GM23338 (cell line): ENCODE results near the gene FGF1. TPM values are rescaled to one million over a fixed set of nuclear protein-coding genes. Genes with fewer than 3 reads are reported as not detected.
A peak's percentile ranks its signal among the peaks of the same experiment; 100 is the strongest.

Source experiments
- ATAC-seq: fragments of 200-7000 bp; cut with Tn5 transposase; 3 replicates; pipeline ENCODE4 v1.9.1; 2020
- DNase-seq: peaks from one replicate; pipeline ENCODE4 v3.0.0-alpha.2; 2015; ENCODE audit warnings: low spot score
- H2AFZ ChIP-seq: fragments of 200-600 bp; sonication (generic); 2 replicates; pipeline ENCODE4 v1.8.0; 2016; ENCODE audit warnings: antibody characterized with exemption, mild to moderate bottlenecking, moderate library complexity
- H3F3A ChIP-seq: fragments of 200-600 bp; sonication (generic); replicated peaks from 2 replicates; pipeline ENCODE4 v1.8.0; 2017; ENCODE audit warnings: antibody characterized with exemption, mixed run types, low read depth
- H3K27ac ChIP-seq: fragments of 200-600 bp; sonication (generic); 2 replicates; pipeline ENCODE4 v1.6.1; 2016; ENCODE audit warnings: low read depth
- H3K27me3 ChIP-seq: fragments of 200-600 bp; sonication (generic); 2 replicates; pipeline ENCODE4 v1.8.0; 2016; ENCODE audit warnings: mild to moderate bottlenecking, mixed run types, moderate library complexity; ENCODE audit not compliant: insufficient read depth
- H3K36me3 ChIP-seq: fragments of 200-600 bp; sonication (generic); 2 replicates; pipeline ENCODE4 v1.8.0; 2016; ENCODE audit warnings: mild to moderate bottlenecking; ENCODE audit not compliant: insufficient read depth
- H3K4me1 ChIP-seq: fragments of 200-600 bp; sonication (generic); 2 replicates; pipeline ENCODE4 v1.8.0; 2016; ENCODE audit warnings: mild to moderate bottlenecking, moderate library complexity; ENCODE audit not compliant: insufficient read depth
- H3K4me2 ChIP-seq: fragments of 200-600 bp; sonication (generic); 2 replicates; pipeline ENCODE4 v1.7.1; 2017; ENCODE audit warnings: mixed run types
- H3K4me3 ChIP-seq: fragments of 200-600 bp; sonication (generic); 2 replicates; pipeline ENCODE4 v1.6.1; 2016; ENCODE audit warnings: mixed run types
- H3K79me2 ChIP-seq: fragments of 200-600 bp; sonication (generic); replicated peaks from 2 replicates; pipeline ENCODE4 v1.8.0; 2017; ENCODE audit warnings: mild to moderate bottlenecking; ENCODE audit not compliant: insufficient read depth
- H3K9me2 ChIP-seq: fragments of 200-600 bp; sonication (generic); 2 replicates; pipeline ENCODE4 v1.8.0; 2017; ENCODE audit not compliant: insufficient read depth
- H4K20me1 ChIP-seq: fragments of 200-600 bp; sonication (generic); replicated peaks from 2 replicates; pipeline ENCODE4 v1.8.0; 2017; ENCODE audit warnings: mild to moderate bottlenecking; ENCODE audit not compliant: insufficient read depth
- H3K27ac Mint-ChIP-seq: 2 replicates; pipeline ENCODE4 v1.8.0; 2020; ENCODE audit warnings: inconsistent platforms, mild to moderate bottlenecking, moderate library complexity, mixed read lengths
- H3K27me3 Mint-ChIP-seq: 3 replicates; pipeline ENCODE4 v1.8.0; 2022; ENCODE audit warnings: low read depth, mild to moderate bottlenecking, moderate library complexity, mixed read lengths, inconsistent platforms; ENCODE audit not compliant: insufficient read depth, poor library complexity
- H3K36me3 Mint-ChIP-seq: 3 replicates; pipeline ENCODE4 v1.8.0; 2021; ENCODE audit warnings: low read depth, mild to moderate bottlenecking, inconsistent platforms, moderate library complexity, mixed read lengths
- H3K4me1 Mint-ChIP-seq: 3 replicates; pipeline ENCODE4 v1.8.0; 2020; ENCODE audit warnings: mild to moderate bottlenecking, inconsistent platforms, mixed read lengths
- H3K4me3 Mint-ChIP-seq: 3 replicates; pipeline ENCODE4 v1.8.0; 2021; ENCODE audit warnings: moderate library complexity, mild to moderate bottlenecking, inconsistent platforms, mixed read lengths
- H3K9me3 Mint-ChIP-seq: 3 replicates; pipeline ENCODE4 v1.8.0; 2020; ENCODE audit warnings: moderate library complexity, mild to moderate bottlenecking, inconsistent platforms, mixed read lengths
- CREB1 ChIP-seq: fragments of 250-450 bp; sonication (Bioruptor Pico); IDR thresholded peaks from 2 replicates; pipeline ENCODE4 v1.5.0; 2020; ENCODE audit warnings: low read depth, mild to moderate bottlenecking, moderate library complexity
- EZH2 ChIP-seq: fragments of 200-600 bp; sonication (generic); IDR thresholded peaks from one replicate; pipeline ENCODE4 v1.8.0; 2017; ENCODE audit warnings: antibody characterized with exemption, mild to moderate bottlenecking, low read depth; ENCODE audit not compliant: unreplicated experiment
- NANOG ChIP-seq: IDR thresholded peaks from 2 replicates; pipeline ENCODE4 v1.6.1; 2016; ENCODE audit warnings: antibody characterized with exemption, borderline replicate concordance
- STAT1 ChIP-seq: IDR thresholded peaks from one replicate; pipeline ENCODE4 v1.6.1; 2016; ENCODE audit warnings: antibody characterized with exemption; ENCODE audit not compliant: unreplicated experiment
- ZNF114 ChIP-seq: fragments of 250-450 bp; sonication (Bioruptor Pico); IDR thresholded peaks from 2 replicates; pipeline ENCODE4 v1.5.0; 2020; ENCODE audit warnings: mild to moderate bottlenecking, moderate library complexity
- polyA plus RNA-seq: library from polyadenylated mRNA; unstranded; fragments of >200 nt; fragmentation: Nextera tagmentation; extraction: Ambion mirVana; gene quantifications from 2 replicates; pipeline ENCODE4 v1.2.1, GENCODE V29; 2016
- total RNA-seq: library from RNA; depleted of rRNA; stranded (reverse); fragments of >200 nt; shearing (Covaris generic); gene quantifications from 2 replicates; pipeline ENCODE4 v1.2.3, GENCODE V29; 2014
- TF ChIP-seq, protein P1 (sequence below): IDR thresholded peaks from 2 replicates; pipeline ENCODE4 v1.6.1; 2016; ENCODE audit warnings: antibody characterized with exemption
- TF ChIP-seq, protein P2 (sequence below): fragments of 250-450 bp; sonication (Bioruptor Pico); IDR thresholded peaks from 2 replicates; pipeline ENCODE4 v1.5.0; 2020; ENCODE audit warnings: mild to moderate bottlenecking, moderate library complexity

The FGF1 gene
- total and polyA plus RNA-seq, 2 experiments from 2014 or later = 0.21 to 0.34 TPM

DNA sequence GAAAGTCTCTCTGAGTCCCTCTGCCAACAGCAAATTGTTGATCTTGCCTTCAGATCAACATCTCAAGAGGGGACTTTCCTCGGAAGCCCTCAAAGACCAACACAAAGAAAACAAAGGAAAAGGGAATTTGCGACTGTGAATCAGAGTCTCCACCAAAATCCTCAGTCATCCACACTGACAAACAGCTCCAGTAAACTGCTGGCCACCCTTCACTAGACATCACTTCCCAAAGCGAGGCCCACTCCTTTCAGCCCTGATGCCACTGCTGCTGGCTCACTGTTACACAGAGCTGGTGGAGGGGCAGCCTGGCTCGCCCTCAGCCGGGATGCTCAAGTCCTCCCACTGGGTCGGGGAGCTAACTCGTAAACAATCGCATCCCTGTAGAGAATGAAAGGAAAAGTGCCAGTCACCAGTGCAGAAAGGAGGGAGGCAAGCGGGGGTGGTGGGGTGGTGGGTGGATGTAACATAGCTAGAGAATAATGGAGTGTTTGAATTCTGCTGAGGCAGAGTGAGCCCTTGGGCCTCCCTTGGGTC lies 1.3 kb downstream of the FGF1 start:
- Mint-ChIP-seq H3K9me3 (no peaks in the 10 kb centered on the region), H3K27me3 (peaks cover 3% of the 10 kb centered on the region), H3K36me3 (no peaks in the 10 kb centered on the region), H3K4me3 (no peak overlapping the region), H3K4me1 (peaks cover 46% of the 10 kb centered on the region), H3K27ac (peak overlapping the region; percentile 85)
- TF ChIP-seq NANOG = no peak
- 0 out of 2 replicates have a peak, but pooled peaks have one; percentile 8 for TF ChIP-seq ZNF114 (CRISPR knock-in tag)
- no peak for TF ChIP-seq EZH2
- TF ChIP-seq, protein P1, sequence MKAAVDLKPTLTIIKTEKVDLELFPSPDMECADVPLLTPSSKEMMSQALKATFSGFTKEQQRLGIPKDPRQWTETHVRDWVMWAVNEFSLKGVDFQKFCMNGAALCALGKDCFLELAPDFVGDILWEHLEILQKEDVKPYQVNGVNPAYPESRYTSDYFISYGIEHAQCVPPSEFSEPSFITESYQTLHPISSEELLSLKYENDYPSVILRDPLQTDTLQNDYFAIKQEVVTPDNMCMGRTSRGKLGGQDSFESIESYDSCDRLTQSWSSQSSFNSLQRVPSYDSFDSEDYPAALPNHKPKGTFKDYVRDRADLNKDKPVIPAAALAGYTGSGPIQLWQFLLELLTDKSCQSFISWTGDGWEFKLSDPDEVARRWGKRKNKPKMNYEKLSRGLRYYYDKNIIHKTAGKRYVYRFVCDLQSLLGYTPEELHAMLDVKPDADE = no peak
- no peak for TF ChIP-seq CREB1 (CRISPR knock-in tag)
- TF ChIP-seq, protein P2, sequence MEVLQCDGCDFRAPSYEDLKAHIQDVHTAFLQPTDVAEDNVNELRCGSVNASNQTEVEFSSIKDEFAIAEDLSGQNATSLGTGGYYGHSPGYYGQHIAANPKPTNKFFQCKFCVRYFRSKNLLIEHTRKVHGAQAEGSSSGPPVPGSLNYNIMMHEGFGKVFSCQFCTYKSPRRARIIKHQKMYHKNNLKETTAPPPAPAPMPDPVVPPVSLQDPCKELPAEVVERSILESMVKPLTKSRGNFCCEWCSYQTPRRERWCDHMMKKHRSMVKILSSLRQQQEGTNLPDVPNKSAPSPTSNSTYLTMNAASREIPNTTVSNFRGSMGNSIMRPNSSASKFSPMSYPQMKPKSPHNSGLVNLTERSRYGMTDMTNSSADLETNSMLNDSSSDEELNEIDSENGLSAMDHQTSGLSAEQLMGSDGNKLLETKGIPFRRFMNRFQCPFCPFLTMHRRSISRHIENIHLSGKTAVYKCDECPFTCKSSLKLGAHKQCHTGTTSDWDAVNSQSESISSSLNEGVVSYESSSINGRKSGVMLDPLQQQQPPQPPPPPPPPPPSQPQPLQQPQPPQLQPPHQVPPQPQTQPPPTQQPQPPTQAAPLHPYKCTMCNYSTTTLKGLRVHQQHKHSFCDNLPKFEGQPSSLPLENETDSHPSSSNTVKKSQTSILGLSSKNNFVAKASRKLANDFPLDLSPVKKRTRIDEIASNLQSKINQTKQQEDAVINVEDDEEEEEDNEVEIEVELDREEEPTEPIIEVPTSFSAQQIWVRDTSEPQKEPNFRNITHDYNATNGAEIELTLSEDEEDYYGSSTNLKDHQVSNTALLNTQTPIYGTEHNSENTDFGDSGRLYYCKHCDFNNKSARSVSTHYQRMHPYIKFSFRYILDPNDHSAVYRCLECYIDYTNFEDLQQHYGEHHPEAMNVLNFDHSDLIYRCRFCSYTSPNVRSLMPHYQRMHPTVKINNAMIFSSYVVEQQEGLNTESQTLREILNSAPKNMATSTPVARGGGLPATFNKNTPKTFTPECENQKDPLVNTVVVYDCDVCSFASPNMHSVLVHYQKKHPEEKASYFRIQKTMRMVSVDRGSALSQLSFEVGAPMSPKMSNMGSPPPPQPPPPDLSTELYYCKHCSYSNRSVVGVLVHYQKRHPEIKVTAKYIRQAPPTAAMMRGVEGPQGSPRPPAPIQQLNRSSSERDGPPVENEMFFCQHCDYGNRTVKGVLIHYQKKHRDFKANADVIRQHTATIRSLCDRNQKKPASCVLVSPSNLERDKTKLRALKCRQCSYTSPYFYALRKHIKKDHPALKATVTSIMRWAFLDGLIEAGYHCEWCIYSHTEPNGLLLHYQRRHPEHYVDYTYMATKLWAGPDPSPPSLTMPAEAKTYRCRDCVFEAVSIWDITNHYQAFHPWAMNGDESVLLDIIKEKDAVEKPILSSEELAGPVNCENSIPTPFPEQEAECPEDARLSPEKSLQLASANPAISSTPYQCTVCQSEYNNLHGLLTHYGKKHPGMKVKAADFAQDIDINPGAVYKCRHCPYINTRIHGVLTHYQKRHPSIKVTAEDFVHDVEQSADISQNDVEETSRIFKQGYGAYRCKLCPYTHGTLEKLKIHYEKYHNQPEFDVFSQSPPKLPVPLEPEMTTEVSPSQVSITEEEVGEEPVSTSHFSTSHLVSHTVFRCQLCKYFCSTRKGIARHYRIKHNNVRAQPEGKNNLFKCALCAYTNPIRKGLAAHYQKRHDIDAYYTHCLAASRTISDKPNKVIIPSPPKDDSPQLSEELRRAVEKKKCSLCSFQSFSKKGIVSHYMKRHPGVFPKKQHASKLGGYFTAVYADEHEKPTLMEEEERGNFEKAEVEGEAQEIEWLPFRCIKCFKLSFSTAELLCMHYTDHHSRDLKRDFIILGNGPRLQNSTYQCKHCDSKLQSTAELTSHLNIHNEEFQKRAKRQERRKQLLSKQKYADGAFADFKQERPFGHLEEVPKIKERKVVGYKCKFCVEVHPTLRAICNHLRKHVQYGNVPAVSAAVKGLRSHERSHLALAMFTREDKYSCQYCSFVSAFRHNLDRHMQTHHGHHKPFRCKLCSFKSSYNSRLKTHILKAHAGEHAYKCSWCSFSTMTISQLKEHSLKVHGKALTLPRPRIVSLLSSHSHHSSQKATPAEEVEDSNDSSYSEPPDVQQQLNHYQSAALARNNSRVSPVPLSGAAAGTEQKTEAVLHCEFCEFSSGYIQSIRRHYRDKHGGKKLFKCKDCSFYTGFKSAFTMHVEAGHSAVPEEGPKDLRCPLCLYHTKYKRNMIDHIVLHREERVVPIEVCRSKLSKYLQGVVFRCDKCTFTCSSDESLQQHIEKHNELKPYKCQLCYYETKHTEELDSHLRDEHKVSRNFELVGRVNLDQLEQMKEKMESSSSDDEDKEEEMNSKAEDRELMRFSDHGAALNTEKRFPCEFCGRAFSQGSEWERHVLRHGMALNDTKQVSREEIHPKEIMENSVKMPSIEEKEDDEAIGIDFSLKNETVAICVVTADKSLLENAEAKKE (CRISPR knock-in tag) = peak; percentile 98
- no peak for TF ChIP-seq STAT1
- Histone ChIP-seq H3K27ac (peak overlapping the region; percentile 97), H2AFZ (peak overlapping the region; percentile 95; the same call in 1 of the 2 replicates), H3K36me3 (no peaks in the 10 kb centered on the region; the same call in 1 of the 2 replicates), H3K27me3 (no peaks in the 10 kb centered on the region), H3K4me3 (peak overlapping the region; percentile 24), H3K4me1 (peaks cover 56% of the 10 kb centered on the region), H4K20me1 (no peaks in the 10 kb centered on the region), H3K9me2 (no peaks in the 10 kb centered on the region), H3K79me2 (no peaks in the 10 kb centered on the region), H3K4me2 (peak overlapping the region; percentile 64), H3F3A (peaks cover 21% of the 10 kb centered on the region)
- ATAC-seq (peak; percentile 89), DNase-seq (peak; percentile 60)
